GM21717 (cell line): Measurements from ENCODE around the gene LYPD5.
"Not testable (repeated sequence)": the region's sequence is repeated elsewhere in the genome, so short reads cannot be mapped to it uniquely, and the experiment has no call there.

Experiments used
- ATAC-seq: cut with Tn5 transposase; IDR thresholded peaks from one replicate; pipeline ENCODE4 v1.9.1; 2021; ENCODE audit warnings: mild to moderate bottlenecking, moderate library complexity; ENCODE audit not compliant: unreplicated experiment

LYPD5 gene

DNA sequence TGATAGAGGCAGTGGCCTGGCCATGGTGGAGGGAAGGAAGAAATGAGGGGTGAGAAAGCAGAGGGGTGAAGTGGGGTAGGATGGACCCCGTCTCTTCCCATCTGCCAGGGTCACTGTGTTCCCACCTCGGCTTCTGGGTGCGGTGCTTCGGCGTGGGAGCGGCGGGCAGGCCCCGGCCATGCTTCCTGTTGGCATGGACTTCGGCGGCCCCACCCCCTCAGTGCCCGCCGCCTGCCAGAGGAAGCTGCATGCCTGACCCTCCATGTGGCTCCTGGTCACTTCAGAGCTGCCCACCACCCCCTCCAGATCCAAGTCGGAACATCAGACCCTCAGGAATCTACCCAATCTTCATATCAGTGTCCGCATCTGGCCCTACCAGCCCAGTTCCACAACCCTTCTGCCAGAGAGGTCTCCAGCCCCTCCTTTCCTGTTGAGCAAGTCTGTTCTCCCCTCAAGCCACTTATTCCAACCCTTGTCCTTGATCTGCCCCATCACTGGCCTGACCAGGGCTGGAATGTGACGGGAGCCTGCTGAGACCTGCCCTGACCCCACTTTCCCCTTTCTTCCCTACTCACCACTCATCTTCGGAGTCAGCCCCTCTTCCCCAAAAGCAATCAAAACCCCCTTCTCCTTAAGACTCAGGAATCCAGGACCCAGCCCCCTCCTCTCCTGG is 23.0 kb downstream of the LYPD5 start:
- ATAC-seq, result no peak

DNA sequence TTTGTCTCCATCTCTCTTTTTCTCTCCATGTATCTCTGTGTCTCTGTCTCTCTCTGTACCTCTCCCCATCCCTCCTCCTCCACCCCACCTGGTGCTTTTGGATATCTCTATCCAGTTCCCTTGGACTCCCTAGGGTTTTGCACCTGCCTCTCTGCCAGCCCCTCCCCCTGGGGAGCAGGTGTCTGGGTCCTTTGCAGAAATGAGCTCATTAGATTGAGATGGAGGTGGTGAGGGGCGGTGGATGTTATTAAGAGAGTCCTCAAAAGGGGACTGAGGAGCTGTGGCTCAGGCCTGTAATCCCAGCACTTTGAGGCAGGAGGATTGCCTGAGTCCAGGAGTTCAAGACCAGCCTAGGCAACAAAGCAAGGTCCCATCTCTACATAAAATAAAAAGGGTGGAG is 23.6 kb downstream of the LYPD5 start:
- ATAC-seq, result no peak

DNA sequence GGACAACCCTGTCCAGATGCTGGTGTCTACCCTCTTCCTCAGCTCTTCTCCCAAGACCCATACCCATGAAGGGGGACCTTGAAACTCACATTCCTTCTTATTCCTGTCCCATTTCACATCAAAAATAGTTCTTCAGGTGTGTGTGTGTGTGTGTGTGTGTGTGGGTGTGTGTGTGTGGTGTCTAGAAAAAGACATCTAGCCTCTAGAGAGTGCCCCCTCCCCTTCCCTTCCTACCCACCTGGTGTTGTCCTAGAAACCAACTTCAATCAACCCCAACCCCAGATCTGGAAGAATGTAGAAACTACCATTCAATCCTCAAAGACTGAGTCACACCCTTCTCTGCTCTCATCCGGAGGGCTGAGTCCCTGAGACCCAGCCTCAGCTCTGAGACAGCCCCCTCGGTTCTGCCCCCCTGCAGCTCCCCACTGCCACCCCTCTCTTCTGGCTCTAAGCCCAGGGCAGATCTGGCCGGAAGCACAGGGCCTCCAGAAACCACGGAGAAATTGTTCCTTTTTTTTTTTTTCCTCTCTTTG is 25.0 kb downstream of the LYPD5 start:
- no peak for ATAC-seq

DNA sequence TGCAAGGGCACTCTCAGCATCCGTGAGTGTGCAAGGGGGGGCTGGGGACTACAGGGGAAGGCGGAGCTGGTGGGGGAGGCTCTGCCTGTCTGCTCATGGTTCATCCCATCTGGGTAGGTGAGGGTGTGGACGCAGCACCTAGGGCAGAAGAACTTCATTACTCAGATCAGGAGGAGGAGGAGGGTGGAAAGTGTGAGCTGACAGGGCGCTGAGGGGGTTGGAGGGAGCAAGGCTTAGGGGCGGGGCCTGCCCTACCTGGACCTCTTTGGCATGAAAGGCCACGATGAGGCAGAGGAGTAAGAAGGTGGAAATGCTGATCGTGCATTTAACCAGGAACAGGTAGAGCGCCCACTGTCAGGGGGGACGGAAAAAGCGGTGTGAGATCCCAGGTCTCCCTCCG is 26.0 kb downstream of the LYPD5 start:
- no peak for ATAC-seq

DNA sequence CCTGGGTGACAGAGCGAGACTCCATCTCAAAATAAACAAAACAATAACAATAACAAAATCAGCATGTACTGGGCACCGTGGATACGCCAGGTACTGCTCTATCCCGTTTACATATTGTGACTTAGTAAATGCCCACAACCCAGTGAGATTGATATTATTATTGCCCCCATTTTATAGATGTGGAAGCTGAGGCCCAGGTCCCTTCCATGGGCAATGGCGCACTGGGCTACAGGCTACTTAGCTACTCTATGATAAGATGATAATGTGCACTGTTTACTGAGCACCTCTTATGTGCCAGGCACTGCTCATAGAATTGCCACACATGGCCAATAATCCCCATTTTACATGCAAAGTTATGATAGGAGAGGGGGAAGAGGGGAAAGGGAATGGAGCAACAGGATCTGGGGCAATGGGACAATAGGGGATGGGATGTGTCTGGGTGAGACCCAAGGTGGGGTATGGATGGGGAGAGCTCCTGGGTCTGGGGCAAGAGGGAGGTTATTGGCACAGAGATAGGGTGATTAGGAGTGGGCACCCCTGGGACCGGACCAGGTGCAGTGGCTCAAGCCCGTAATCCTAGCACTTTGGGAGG is 26.9 kb downstream of the LYPD5 start:
- no peak for ATAC-seq

DNA sequence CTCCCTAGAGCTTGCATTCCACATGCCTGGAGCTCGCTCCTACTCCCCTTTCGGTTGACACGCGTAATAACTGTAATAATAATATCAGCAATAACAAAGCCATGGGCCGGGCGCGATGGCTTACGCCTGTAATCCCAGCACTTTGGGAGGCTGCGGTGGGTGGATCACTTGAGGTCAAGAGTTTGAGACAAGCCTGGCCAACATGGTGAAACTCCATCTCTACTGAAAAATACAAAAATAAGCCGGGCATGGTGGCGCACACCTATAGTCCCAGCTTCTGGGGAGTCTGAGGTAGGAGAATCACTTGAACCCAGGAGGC is 27.3 kb downstream of the LYPD5 start:
- ATAC-seq, result not testable (repeated sequence)

DNA sequence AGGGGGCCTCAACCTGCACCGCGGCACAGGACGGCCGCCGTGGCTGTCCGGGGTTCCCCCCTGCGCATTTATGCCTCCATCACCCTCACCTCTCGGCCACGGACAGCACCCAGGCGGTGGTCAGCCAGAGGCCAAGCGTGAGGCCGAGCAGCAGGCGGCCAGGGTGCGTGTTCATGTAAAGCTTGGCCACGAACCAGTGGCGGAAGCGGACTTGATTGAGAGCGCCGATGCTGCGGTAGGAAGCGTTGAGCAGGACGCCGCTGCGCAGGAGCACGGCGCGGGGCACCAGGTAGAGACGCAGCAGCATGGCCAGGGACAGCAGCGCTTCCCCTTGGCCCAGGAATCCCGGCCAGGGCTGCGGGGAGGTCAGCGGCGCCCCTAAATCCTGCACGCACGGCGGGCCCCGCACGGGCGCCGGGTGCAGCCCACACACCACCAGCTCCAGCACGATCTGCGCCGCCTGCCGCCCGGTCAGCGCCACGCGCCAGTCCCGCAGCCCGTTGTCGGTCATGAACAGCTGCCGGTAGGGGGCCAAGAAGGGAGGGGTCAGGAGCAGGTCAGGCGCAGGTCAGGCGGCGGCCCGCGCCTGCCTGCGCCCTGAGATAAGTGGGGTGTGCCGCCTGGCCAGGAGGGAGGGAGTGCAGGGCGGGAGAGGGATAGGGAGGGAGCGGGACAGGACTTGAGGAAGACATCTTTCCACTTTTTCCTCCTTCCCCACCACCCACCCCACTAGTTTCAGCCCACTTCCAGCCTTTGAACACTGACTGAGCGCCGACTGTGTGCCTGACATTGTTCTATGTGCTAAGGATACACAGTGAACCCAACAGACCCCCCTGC is 27.9 kb downstream of the LYPD5 start:
- no peak for ATAC-seq

DNA sequence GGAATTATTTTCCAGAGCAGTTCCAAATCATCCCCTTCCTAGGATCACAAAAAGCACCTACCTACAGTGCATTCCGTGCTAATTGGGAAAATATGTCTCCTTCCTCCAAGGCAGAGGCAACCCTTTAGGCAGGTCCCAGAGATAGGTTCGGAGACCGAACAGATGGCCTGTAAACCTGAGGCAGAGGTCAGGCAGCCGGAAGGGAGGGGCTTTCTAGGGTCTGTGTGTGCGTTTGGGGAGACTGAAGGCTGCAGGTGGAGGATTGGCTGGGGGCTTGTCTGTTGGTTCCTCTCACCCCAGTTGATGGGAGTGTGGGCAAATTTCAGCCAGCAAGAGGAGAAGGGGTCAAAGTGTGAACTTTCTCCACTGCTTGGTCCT is 28.5 kb downstream of the LYPD5 start:
- no peak for ATAC-seq

DNA sequence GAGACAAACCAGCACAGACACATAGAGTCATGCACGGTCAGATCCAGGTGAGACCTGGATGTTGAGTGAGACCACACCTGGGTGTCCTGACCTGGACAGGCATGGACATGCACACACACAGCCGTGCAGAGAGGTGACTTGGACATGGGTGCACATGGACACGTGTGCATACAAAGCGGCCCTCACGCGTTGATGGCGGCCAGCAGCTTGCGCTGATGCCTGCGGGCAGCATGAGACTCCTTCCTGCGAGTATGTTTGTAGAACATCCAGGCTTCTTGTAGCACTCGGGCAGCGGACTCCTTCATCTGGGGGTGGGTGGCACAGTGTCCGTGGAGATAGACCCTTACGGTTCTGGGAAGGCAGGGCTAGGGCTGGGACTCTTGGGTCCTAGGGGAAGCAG is 33.0 kb downstream of the LYPD5 start:
- no peak for ATAC-seq

DNA sequence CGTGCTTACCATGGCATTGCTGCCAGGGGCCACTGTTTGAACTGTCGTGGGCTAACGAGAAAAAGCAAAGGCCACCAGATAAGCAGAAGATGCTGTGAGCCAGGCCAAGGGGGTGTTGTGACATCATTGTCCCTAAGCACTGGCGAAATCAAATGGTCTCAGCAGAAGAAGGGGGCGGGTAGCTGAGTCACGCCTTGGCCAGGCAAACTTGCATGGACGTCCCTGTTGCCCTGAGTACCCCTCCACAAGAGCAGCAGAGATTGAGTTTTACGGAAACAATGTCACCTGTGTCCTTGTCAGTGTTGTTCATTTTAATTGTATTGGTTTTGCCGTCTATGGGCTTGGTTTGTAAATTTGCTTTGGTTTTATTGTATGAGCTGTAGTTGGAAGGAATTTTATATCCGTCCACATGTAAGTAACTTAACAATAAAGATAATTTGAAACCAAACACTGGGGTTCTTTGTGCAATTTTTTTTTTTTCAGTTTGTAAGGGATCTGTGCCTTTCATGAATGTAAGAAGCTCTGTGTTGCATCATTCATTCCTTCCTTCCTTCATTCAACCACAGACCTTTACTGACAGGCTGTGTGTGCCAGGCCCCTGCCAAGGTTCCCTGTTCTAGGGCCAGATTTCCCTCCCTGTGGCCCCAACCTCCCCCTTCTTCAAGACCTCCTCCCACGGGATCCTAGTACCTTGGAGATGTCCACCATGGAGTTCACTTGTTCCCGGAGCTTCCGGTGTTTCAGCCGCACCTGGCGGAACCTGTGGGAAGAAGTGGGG is 33.8 kb downstream of the LYPD5 start:
- ATAC-seq, result no peak

DNA sequence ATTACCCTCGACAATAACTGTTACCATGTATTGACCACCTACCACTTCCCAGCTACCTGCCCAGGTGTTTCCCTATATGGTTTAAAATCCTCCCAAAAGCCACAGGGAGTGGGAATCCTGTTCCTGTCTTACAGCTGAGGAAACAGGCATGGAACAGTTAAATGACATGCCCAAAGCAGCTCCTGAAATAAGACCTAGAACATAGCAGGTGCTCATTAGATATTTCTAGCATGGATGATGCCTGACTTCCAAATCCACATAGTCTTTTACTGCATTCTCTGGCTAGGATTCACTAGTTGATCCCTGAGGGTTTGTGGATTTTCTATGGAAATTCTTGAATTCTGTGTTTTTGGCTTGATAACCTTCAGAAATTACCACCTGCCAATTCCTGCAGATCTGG is 34.4 kb downstream of the LYPD5 start:
- no peak for ATAC-seq

DNA sequence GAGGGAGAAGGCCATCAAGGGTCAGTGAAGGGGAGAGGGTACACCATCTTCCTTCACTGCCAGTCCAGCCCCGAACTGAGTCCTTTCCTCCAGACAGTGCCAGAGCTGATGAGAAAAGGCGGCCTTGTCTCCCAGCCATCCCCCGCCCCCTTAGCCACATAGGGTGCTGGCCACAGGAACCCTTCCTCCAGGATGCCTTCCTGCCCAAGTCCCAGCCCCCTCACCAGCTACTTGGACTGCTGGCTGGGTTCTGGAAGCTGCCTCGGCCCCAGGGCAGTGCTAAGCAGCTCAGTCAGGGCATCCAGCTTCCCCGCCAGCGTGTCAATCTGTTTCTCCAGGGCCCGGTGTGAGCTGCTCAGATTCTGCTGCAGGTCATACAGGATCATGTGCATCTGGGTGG is 34.9 kb downstream of the LYPD5 start:
- ATAC-seq, result no peak

DNA sequence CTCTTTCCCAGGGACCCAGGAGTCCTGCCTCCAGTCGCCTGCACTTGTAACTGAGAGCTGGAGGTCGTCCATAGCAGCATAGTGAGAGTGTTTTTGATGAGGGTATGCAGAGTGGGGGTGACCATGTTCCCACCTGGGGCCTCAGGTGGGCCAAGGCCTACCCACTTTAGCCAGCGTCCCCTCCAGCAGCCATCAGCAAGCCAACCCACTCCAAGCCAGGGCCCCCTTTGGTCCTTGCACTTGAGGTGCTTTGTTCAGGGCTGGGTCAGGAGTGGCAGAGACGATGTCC is 35.5 kb downstream of the LYPD5 start:
- ATAC-seq, result no peak

DNA sequence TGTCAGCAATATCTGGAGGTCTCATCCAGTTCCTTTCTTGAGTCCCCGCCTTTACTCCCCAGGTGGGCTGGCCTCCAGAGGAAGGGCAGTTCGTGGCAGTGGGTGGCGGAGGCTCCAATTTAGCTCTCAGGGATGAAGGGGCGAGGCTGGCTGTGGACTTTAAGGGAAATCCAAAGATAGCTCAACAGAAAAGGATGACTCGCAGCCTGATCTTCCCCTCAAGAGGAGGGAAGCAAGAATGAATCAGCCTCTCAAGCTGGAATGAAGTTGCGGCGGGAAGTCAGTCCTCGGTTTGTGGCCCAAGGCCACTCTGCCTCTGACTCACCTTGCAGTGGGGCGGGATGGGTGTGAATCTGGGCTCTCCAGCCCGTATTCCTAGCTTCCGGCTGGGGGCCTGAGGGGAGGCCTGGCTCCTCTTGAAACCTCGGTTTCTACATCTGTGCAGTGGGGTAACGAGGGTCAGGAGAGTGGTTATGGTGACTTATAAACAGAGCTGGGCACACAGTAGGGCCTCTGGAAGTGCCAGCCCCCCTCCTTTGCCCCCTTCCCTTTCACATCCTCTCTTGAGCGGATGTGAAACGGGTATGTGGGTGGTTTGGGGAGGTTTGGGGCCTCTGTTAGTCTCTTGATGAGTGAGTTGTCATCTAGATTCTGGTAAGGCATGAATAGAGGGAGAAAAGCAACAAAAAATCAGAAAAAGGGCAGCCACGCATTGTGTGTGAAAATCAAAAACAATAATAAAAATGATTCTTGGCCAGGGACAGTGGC is 37.0 kb downstream of the LYPD5 start:
- peak; percentile 50 for ATAC-seq

DNA sequence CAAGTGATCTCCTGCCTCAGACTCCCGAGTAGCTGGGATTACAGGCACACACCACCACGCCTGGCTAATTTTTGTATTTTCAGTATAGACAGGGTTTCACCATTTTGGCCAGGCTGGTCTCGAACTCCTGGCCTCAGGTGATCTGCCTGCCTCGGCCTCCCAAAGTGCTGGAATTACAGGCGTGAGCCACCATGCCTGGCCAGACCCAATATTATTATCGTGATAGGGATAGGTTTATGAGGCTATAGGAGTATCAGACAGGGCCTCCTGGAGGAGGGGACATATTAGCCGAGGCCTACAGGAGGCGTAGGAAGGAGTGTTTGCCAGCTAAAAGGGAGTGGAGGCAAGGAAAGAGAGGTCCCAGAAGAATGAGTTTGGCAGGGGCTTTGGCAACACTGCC is 37.6 kb downstream of the LYPD5 start:
- not testable (repeated sequence) for ATAC-seq

DNA sequence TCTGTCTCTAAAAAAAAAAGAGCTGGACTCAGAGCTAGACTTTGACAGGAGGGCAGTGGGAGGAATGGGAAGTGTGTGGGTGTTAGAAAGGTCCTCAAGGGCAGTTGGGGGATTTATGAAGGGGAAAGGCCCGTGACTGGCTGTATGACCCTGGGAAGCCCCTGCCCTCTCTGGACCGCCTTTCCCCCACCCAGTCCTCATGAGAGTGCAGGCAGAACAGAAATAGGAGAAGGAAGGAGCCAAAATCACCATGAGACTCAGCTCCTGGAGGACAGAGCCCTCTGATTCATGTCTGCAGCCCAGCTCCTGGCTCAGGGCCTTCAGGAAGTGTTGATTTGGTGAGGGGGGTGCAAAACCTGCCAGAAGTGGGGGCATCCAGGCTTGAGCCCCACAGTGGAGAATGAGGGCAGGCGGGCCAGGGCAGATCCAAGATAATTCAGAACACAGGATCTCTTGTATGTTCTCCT is 38.7 kb downstream of the LYPD5 start:
- ATAC-seq, result no peak

DNA sequence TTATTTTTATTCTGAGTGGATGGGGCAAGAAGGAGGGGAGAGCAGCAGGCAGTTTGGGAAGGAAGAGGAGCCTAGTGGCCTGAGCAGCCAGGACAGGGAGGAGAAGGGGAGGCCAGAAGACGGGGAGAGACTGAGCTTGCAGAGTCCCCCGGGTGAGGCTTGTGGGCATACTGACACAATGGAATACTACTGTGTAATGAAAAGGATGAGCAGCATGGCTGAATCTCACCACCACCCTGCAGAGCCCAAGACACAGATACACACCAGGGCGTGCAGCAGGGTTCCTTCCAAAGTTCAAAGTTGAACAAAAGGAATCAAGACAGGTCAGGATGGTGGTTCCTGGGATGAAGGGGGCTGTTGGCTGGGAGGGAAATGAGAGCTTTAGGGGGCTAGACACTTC is 39.4 kb downstream of the LYPD5 start:
- no peak for ATAC-seq

DNA sequence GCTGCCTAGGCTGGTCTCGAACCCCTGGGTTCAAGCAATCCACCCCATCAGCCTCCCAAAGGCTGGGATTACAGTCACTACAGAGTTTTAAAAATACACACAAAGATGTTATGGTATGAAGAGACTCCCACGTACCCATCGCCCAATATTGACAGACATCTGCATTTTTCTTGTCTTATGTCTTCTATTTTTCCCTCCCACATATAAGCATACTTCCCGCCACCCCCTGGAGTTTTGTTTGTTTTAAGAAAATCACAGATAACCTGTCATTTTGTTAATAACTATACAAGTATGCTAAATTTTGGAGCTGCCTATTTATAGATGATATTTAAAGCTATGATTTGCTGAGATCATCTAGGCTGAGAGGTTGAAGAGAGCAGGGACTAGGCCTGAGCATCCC is 41.3 kb downstream of the LYPD5 start:
- ATAC-seq, result no peak

DNA sequence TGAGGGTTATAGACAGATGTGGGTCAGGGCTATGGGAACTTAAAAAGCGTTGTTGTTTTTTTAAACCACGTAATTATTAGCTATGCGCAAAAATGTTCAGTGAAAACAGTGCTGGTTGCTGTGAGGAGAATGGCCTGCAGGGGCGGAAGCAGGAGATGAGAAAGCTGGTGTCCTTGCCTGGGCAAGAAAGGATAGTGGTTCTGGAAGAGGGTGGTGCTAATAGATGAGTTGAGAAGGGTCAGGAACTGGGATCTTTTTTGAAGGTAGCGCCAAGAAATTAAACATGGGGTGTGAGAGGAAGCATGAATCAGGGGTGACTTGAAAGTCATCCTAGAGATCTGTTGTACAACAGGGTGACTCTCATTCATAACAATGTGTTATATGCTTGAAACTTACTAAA is 42.7 kb downstream of the LYPD5 start:
- no peak for ATAC-seq

DNA sequence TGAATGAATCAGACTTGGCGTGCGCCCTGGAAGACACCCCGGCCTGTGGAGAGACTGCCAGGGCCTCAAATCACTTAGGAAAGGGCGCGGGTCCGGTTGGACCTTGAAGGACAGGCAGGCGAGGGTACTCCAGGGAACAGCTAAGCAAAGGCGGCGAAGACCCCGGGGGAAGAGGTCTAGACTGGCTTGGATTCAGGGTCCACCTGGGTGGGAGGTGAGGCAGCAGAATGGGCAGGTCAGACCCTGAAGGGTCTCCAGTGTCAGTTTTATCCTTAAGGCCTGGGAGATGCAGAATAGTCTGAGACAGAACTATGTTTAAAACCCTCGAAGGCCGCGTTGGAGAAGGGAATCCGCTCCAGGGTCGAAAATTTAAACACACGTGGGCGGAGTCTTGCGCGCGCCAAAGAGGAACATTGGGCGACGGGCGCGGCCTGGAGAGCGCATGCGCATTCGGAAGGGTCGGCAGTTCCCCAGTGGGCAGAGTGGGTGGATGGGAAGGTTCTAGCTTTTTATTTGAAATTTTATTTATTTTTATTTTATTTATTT is 46.9 kb downstream of the LYPD5 start:
- ATAC-seq, result peak; percentile 23
